ENCODE results near the gene MRPL36. TPM values are rescaled to one million over a fixed set of nuclear protein-coding genes. Genes with fewer than 3 reads are reported as not detected.

Gene MRPL36
- total and polyA plus RNA-seq, 8 donors = 4.9 to 101 (median 72.8) TPM

DNA sequence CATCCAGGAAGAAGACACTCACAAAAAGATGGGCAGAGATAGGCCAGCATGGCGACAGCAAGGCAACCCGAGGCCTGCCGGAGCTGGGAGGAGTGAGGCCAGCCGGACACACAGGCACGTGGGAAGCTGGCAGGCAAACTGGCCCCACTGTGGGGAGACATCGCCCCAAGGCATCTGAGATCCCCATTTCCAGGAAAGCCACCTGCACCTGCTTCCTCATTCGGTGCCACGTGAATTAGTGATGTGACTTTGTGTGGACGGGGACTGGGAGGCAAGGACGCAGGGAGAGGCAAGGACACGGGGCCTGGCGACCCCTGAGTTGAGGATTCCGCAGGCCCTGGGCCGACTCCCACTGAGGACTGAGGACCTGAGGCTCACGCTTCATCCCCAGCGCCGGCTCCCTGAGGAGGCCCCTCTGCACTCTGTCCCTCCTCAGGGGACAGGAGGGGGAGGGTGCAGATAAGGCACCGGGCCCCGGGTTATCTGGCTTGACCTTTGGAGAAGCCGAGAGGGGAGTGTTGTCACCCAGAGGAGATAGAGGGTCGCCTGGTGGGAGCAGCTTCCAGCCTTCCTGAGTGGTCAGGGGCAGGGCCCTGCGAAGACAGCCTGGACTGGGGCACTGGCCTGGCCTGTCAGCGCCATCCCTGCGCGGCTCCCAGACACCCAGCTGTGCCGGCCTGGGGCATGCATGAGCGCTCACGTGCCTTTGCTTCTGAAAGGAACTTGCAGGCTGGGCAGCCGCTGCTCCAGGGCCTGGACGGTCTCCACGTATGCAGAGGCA, 41.3 kb upstream of the MRPL36 start:
- Histone ChIP-seq H3K27me3 (peaks cover 0 to 81% (median 28%) of the 10 kb centered on the region in 3 donors), H3K4me3 (no peak overlapping the region), H3K4me1 (no peaks in the 10 kb centered on the region), H3K9me3 (no peaks in the 10 kb centered on the region), H3K27ac (no peak overlapping the region), H3K36me3 (no peaks in the 10 kb centered on the region)
- intact Hi-C loops (cut with DNase I; ENCODE audit: low total_unique reads) = no loop called here
- WGBS, 5 donors = 37 to 57% (median 43%) methylated on average over 11 to 31 of the region's 31 CpGs
- no peak for DNase-seq
- TF ChIP-seq, protein P1, sequence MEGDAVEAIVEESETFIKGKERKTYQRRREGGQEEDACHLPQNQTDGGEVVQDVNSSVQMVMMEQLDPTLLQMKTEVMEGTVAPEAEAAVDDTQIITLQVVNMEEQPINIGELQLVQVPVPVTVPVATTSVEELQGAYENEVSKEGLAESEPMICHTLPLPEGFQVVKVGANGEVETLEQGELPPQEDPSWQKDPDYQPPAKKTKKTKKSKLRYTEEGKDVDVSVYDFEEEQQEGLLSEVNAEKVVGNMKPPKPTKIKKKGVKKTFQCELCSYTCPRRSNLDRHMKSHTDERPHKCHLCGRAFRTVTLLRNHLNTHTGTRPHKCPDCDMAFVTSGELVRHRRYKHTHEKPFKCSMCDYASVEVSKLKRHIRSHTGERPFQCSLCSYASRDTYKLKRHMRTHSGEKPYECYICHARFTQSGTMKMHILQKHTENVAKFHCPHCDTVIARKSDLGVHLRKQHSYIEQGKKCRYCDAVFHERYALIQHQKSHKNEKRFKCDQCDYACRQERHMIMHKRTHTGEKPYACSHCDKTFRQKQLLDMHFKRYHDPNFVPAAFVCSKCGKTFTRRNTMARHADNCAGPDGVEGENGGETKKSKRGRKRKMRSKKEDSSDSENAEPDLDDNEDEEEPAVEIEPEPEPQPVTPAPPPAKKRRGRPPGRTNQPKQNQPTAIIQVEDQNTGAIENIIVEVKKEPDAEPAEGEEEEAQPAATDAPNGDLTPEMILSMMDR (IDR thresholded peaks at IDR 0.05) = no peak
- no peak for TF ChIP-seq EP300 (IDR thresholded peaks at IDR 0.05)
- no peak for TF ChIP-seq POLR2AphosphoS5 (IDR thresholded peaks at IDR 0.05)
- TF ChIP-seq POLR2A (IDR thresholded peaks at IDR 0.05) = no peak

DNA sequence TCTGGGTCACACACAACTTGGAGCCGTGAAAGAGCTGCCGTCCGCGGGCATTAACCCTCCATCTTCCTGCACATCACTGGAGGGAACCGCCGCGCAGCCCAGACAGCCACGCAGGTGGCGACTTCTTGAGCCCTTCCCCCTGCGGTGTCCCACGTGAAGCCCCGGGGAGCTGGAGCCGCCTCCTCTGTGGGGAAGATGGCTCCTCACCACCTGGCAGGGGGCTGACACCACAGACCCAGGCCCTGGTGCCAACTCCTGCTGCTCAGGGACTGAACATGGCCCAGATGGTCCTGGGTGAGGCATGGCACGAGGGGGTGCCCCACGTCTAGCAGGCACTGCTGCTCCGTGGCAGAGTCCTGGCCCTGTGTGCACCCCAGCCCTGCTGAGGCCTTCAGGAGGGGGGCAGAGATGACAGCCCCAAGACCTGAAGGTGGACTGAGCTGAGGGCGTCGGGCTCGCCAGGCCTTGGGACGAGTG, 40.5 kb upstream of the MRPL36 start:
- DNase-seq = no peak
- no peaks in the 10 kb centered on the region for H3K4me1 ChIP-seq
- no peak overlapping the region for H3K4me3 ChIP-seq
- intact Hi-C loops (cut with DNase I; ENCODE audit: low total_unique reads) = no loop called here
- no peak overlapping the region for H3K27ac ChIP-seq
- no peaks in the 10 kb centered on the region for H3K9me3 ChIP-seq
- no peaks in the 10 kb centered on the region for H3K36me3 ChIP-seq
- no peak for TF ChIP-seq POLR2AphosphoS5 (IDR thresholded peaks at IDR 0.05)
- TF ChIP-seq, protein P1 (IDR thresholded peaks at IDR 0.05) = no peak
- TF ChIP-seq POLR2A (IDR thresholded peaks at IDR 0.05) = no peak
- no peak for TF ChIP-seq EP300 (IDR thresholded peaks at IDR 0.05)
- 80 to 90% (median 88%) methylated on average over 13 to 20 of the region's 20 CpGs for WGBS, 5 donors
- peaks cover 0 to 81% (median 28%) of the 10 kb centered on the region in 3 donors for H3K27me3 ChIP-seq

DNA sequence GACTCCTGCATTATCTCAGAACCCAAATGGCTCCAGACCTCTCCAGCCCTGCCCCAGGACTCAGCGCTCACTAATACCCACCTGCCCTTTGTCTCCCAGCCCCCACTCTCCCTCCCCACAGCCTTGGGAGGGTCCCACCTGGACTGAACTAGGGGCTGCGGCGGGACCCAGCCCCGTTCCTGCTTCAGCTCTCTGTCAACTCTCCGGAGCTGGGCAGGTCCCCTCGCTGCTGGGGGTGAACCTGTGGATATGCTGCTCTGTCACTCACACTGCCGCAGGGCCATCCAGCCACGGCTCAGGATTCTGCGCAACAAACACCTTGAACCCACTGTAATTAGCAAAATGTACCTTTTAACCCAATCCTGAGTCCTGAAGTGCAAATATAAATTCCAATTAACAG, 38.4 kb upstream of the MRPL36 start:
- WGBS, 5 donors = 68 to 81% (median 73%) methylated on average over 9 of the region's 9 CpGs

More for the DNA sequence above, 38.4 kb upstream of the MRPL36 start:
- TF ChIP-seq POLR2AphosphoS5 (IDR thresholded peaks at IDR 0.05) = no peak
- no peak for TF ChIP-seq EP300 (IDR thresholded peaks at IDR 0.05)
- TF ChIP-seq POLR2A (IDR thresholded peaks at IDR 0.05) = no peak
- TF ChIP-seq, protein P1 (IDR thresholded peaks at IDR 0.05) = no peak
- peaks cover 0 to 83% (median 19%) of the 10 kb centered on the region in 3 donors for H3K27me3 ChIP-seq
- H3K4me1 ChIP-seq = no peaks in the 10 kb centered on the region
- H3K36me3 ChIP-seq = no peaks in the 10 kb centered on the region
- no peak overlapping the region for H3K4me3 ChIP-seq
- DNase-seq = no peak
- no peak overlapping the region for H3K27ac ChIP-seq
- no peaks in the 10 kb centered on the region for H3K9me3 ChIP-seq
- intact Hi-C loops (cut with DNase I; ENCODE audit: low total_unique reads) = no loop called here
